PC-9 (cell line): ENCODE results near the gene ISOC2.

Experiments used
- CTCF ChIP-seq: fragments of 200-600 bp; sonication (generic); conservative IDR thresholded peaks from 2 replicates; pipeline ENCODE4 v1.6.1; 2017; ENCODE audit warnings: mixed run types, antibody characterized with exemption, mild to moderate bottlenecking, moderate library complexity
- EZH2 ChIP-seq: fragments of 200-600 bp; sonication (generic); IDR thresholded peaks from 2 replicates; pipeline ENCODE4 v1.8.0; 2017; ENCODE audit warnings: antibody characterized with exemption, low read depth

GRCh38 chr19:55457683-55458457, 3.6 kb downstream of the ISOC2 start:
- TF ChIP-seq CTCF (no peak), EZH2 (no peak)
